Panc1 (cell line): ENCODE measurements around the gene TJP1. TPM values are rescaled to one million over a fixed set of nuclear protein-coding genes. Genes with fewer than 3 reads are reported as not detected.

Source experiments
- ATAC-seq: fragments of 200-7000 bp; cut with Tn5 transposase; 2 replicates; pipeline ENCODE4 v1.9.1; 2020; ENCODE audit warnings: mild to moderate bottlenecking, moderate library complexity
- BruUV-seq: library from RNA; stranded (reverse); fragments of 400-500 nt; replicated peaks from 2 replicates; lab custom pipeline; 2021; lab: Mats Ljungman, UMichigan
- CTCF ChIA-PET: fragments of 300-600 bp; sonication (Branson Sonifier 250); formaldehyde crosslinking; loops from one replicate; lab custom pipeline; 2022; ENCODE audit warnings: antibody characterized with exemption; lab: Charles Lee
- POLR2A ChIA-PET: fragments of 300-600 bp; sonication (Branson Sonifier 250); formaldehyde crosslinking; loops from one replicate; lab custom pipeline; 2022; ENCODE audit warnings: antibody characterized with exemption; lab: Charles Lee
- DNase-seq: peaks from one replicate; pipeline ENCODE4 v3.0.0-alpha.2; 2010; ENCODE audit warnings: low read depth, low spot score
- H3K27ac ChIP-seq: 2 replicates; pipeline ENCODE4 v1.5.1; 2011; ENCODE audit warnings: mild to moderate bottlenecking, low read length, inconsistent platforms
- H3K27me3 ChIP-seq: fragments of 200-500 bp; sonication (Bioruptor generic); 2 replicates; pipeline ENCODE4 v1.6.0; 2014; ENCODE audit warnings: low read length, inconsistent platforms; ENCODE audit not compliant: control insufficient read depth, insufficient read depth
- H3K36me3 ChIP-seq: fragments of 200-500 bp; sonication (Bioruptor generic); 2 replicates; pipeline ENCODE4 v1.5.1; 2014; ENCODE audit warnings: inconsistent platforms, mild to moderate bottlenecking, low read length, moderate library complexity; ENCODE audit not compliant: control insufficient read depth, insufficient read depth
- H3K4me1 ChIP-seq: 2 replicates; pipeline ENCODE4 v1.5.1; 2011; ENCODE audit warnings: inconsistent platforms, mild to moderate bottlenecking, low read length, moderate library complexity; ENCODE audit not compliant: control insufficient read depth, insufficient read depth
- H3K4me3 ChIP-seq, 2 experiments: 2 replicates each; pipeline ENCODE4 v1.5.1; 2011 to 2012; ENCODE audit warnings: low read depth in 2 of 2, low read length in 2 of 2, mild to moderate bottlenecking in 2 of 2, inconsistent platforms in 1 of 2, moderate library complexity in 1 of 2
- H3K9me3 ChIP-seq: fragments of 200-500 bp; sonication (Bioruptor generic); 2 replicates; pipeline ENCODE4 v1.5.1; 2014; ENCODE audit warnings: low read depth, mild to moderate bottlenecking, inconsistent platforms, low read length, moderate library complexity; ENCODE audit not compliant: control insufficient read depth, insufficient read depth
- CTCF ChIP-seq: fragments of 450-650 bp; IDR thresholded peaks from 2 replicates; pipeline ENCODE4 v1.5.1; 2017; ENCODE audit warnings: mild to moderate bottlenecking
- POLR2AphosphoS5 ChIP-seq: IDR thresholded peaks from 2 replicates; pipeline ENCODE4 v1.6.1; 2012; ENCODE audit warnings: mild to moderate bottlenecking, low read depth, low read length, moderate library complexity
- REST ChIP-seq, 2 experiments: IDR thresholded peaks; 2 replicates each; pipeline ENCODE4 v1.6.1; 2011 to 2012; ENCODE audit warnings: low read depth in 2 of 2, control low read depth in 1 of 2, low read length in 1 of 2, mild to moderate bottlenecking in 1 of 2, moderate library complexity in 1 of 2; ENCODE audit not compliant: insufficient read depth in 1 of 2
- SIN3A ChIP-seq: IDR thresholded peaks from 2 replicates; pipeline ENCODE4 v1.6.1; 2012; ENCODE audit warnings: low read depth, mild to moderate bottlenecking, low read length, moderate library complexity, borderline replicate concordance; ENCODE audit not compliant: insufficient read depth
- TCF7L2 ChIP-seq: IDR thresholded peaks from 2 replicates; pipeline ENCODE4 v1.6.1; 2011; ENCODE audit warnings: mild to moderate bottlenecking, low read depth, low read length, inconsistent platforms
- in situ Hi-C: cut with HindIII; loops from 2 replicates; pipeline ENCODE4 v1.10.0; 2016; ENCODE audit warnings: low sequenced_read_pairs, low pct_unique_long_range_greater_than_20kb
- intact Hi-C: fragments of 100-400 bp; cut with micrococcal nuclease; formaldehyde crosslinking; loops from one replicate; pipeline ENCODE4 v1.10.0; 2022; ENCODE audit not compliant: unreplicated experiment
- total RNA-seq: library from RNA; stranded (reverse); gene quantifications from one replicate; pipeline ENCODE4 v1.2.1, GENCODE V29; 2021; ENCODE audit not compliant: unreplicated experiment

TJP1 gene
- total RNA-seq, 1 experiment from 2014 or later, result 79.1 TPM

- TF ChIP-seq TCF7L2, result no peak
- TF ChIP-seq REST (IDR thresholded peaks at IDR 0.05; ENCODE audit: insufficient read depth in 1 of 2, low read depth in 2 of 2, low read length in 1 of 2), result no peak
- TF ChIP-seq CTCF, result no peak
- no peak for TF ChIP-seq POLR2AphosphoS5
- no peak for TF ChIP-seq SIN3A
- BruUV-seq, result no TSS peak
- no peaks in the 10 kb centered on the region for H3K9me3 ChIP-seq
- no peak overlapping the region for H3K4me3 ChIP-seq
- intact Hi-C loops, result loop anchor here (10.0 kb wide), 1 partner anchor 47 kb away; no protein-coding TSS in a partner anchor
- no peak for ATAC-seq
- no peak overlapping the region for H3K27ac ChIP-seq
- no peaks in the 10 kb centered on the region for H3K27me3 ChIP-seq
- POLR2A ChIA-PET, result no interaction called here
- in situ Hi-C loops, result no loop called here
- CTCF ChIA-PET, result no interaction called here
- H3K4me1 ChIP-seq, result no peaks in the 10 kb centered on the region
- DNase-seq, result no peak
- peaks cover 25% of the 10 kb centered on the region for H3K36me3 ChIP-seq
Observed at GRCh38 chr15:29711531-29711930, 110.7 kb downstream of the TJP1 start.

GRCh38 chr15:29708519-29708918 is 113.7 kb downstream of the TJP1 start:
- ChIA-PET CTCF (no interaction called here), POLR2A (interaction anchor here (0.5 kb wide), 1 partner anchor 38 kb away, joined by 3 read pairs; no protein-coding TSS in a partner anchor)
- in situ Hi-C loops, result no loop called here
- TF ChIP-seq CTCF (no peak), SIN3A (no peak), TCF7L2 (no peak), POLR2AphosphoS5 (no peak), REST (IDR thresholded peaks at IDR 0.05; ENCODE audit: insufficient read depth in 1 of 2, low read depth in 2 of 2, low read length in 1 of 2) (no peak)
- no peak overlapping the region for H3K4me3 ChIP-seq
- DNase-seq (no peak), ATAC-seq (no peak)
- intact Hi-C loops, result no loop called here
- no peaks in the 10 kb centered on the region for H3K27me3 ChIP-seq
- H3K36me3 ChIP-seq, result peaks cover 21% of the 10 kb centered on the region
- no peaks in the 10 kb centered on the region for H3K9me3 ChIP-seq
- H3K27ac ChIP-seq, result no peak overlapping the region
- no TSS peak for BruUV-seq
- no peaks in the 10 kb centered on the region for H3K4me1 ChIP-seq
